SJSA1 (cell line): ENCODE data around the gene CUL1. TPM values are rescaled to one million over a fixed set of nuclear protein-coding genes. Genes with fewer than 3 reads are reported as not detected.

Experiments
- DNase-seq, 2 experiments: peaks; one replicate each; pipeline ENCODE4 v3.0.0-alpha.2; 2015 to 2020; ENCODE audit warnings: low spot score in 2 of 2, low read depth in 1 of 2
- H3K27ac ChIP-seq: fragments of 250-450 bp; sonication (Bioruptor Pico); 2 replicates; pipeline ENCODE4 v1.5.1; 2020; ENCODE audit warnings: mild to moderate bottlenecking, moderate library complexity
- H3K27me3 ChIP-seq: fragments of 250-450 bp; sonication (Bioruptor Pico); replicated peaks from 2 replicates; pipeline ENCODE4 v1.5.1; 2020; ENCODE audit warnings: mild to moderate bottlenecking, moderate library complexity
- H3K36me3 ChIP-seq: fragments of 250-450 bp; sonication (Bioruptor Pico); 2 replicates; pipeline ENCODE4 v1.5.1; 2020; ENCODE audit warnings: mild to moderate bottlenecking
- H3K4me1 ChIP-seq: fragments of 250-450 bp; sonication (Bioruptor Pico); replicated peaks from 2 replicates; pipeline ENCODE4 v1.6.1; 2021; ENCODE audit warnings: mild to moderate bottlenecking
- H3K4me3 ChIP-seq: fragments of 250-450 bp; sonication (Bioruptor Pico); 2 replicates; pipeline ENCODE4 v1.5.1; 2020; ENCODE audit warnings: mild to moderate bottlenecking
- H3K9me3 ChIP-seq: fragments of 250-450 bp; sonication (Bioruptor Pico); replicated peaks from 2 replicates; pipeline ENCODE4 v1.5.1; 2020; ENCODE audit warnings: mild to moderate bottlenecking
- total RNA-seq: library from RNA; depleted of rRNA; stranded (reverse); fragments of >200 nt; shearing (Covaris generic); gene quantifications from 2 replicates; pipeline ENCODE4 v1.2.3, GENCODE V29; 2014

Gene CUL1
- total RNA-seq, 1 experiment from 2014 or later: 59.9 TPM

DNA sequence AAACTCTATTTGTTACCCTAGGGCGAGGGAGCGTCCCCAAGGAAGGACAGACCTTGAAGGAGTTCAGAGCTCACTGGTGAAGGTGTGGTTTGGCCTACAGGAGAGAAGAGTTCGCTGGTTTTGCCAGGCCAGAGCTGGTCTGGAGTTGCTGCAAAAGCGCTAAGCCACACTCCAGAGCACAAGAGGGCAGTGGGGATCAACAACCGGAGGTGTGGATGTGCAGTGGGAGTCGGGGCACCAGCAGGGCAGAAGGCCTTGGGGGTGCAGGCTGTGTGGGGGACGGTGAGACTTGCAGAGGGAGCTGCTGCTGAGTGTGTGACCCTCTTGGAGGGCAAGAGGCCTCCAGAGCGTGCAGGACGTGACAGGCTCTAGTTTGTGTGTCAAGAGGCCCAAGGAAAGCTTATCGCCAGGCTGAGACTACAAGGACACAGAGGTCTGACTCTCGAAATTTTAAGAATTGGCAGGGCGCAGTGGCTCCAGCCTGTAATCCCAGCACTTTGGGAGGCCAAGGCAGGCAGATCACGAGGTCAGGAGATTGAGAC is 14.3 kb upstream of the CUL1 start:
- H3K4me1 ChIP-seq: no peaks in the 10 kb centered on the region
- no peaks in the 10 kb centered on the region for H3K36me3 ChIP-seq
- H3K27me3 ChIP-seq: no peaks in the 10 kb centered on the region
- H3K27ac ChIP-seq: no peak overlapping the region
- no peak for DNase-seq
- H3K9me3 ChIP-seq: peaks cover 4% of the 10 kb centered on the region
- H3K4me3 ChIP-seq: no peak overlapping the region

DNA sequence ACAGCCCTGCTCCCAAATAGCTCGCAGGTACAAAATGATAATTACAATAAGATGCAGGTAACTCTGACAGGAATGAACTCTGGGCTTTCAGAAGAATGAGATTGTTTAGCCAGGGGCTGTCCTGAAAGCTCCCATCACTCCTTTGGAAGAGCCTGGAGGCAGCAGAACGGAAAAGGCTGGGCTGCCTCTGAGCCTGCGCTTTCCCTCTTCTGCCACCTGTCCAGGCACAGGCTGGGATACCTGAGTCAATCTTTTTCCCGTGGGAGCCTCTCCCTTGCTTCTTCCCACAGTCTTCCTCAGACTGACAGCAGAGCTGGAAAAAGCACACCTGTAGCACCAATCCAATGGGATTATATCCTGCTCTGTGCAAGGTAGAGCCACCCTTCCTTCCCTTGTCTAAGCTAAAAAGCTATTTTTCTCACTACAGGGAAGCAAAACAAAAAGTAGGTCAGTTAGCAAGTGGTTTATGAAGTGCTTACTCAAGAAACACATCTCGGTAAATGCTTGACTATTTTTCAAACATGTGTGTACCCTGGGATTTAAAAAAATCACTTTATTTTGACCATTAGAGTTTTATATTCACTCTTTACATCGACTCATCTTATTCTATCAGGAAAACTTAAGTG is 12.3 kb upstream of the CUL1 start:
- DNase-seq: no peak
- H3K27ac ChIP-seq: no peak overlapping the region
- peaks cover 4% of the 10 kb centered on the region for H3K9me3 ChIP-seq
- H3K27me3 ChIP-seq: no peaks in the 10 kb centered on the region
- H3K36me3 ChIP-seq: no peaks in the 10 kb centered on the region
- H3K4me1 ChIP-seq: no peaks in the 10 kb centered on the region
- no peak overlapping the region for H3K4me3 ChIP-seq

GRCh38 chr7:148687555-148687954 is 11.1 kb upstream of the CUL1 start:
- no peak for DNase-seq
- Histone ChIP-seq H3K36me3 (no peaks in the 10 kb centered on the region), H3K4me1 (no peaks in the 10 kb centered on the region)

GRCh38 chr7:148688526-148688925 is 10.2 kb upstream of the CUL1 start:
- H3K27me3 ChIP-seq: no peaks in the 10 kb centered on the region
- no peak overlapping the region for H3K27ac ChIP-seq
- no peaks in the 10 kb centered on the region for H3K36me3 ChIP-seq
- DNase-seq: no peak
- H3K4me3 ChIP-seq: no peak overlapping the region
- H3K4me1 ChIP-seq: no peaks in the 10 kb centered on the region
- no peaks in the 10 kb centered on the region for H3K9me3 ChIP-seq

More at GRCh38 chr7:148687555-148687954, 11.1 kb upstream of the CUL1 start:
- H3K9me3 ChIP-seq: no peaks in the 10 kb centered on the region; the same call in 1 of the 2 replicates
- no peak overlapping the region for H3K27ac ChIP-seq
- no peaks in the 10 kb centered on the region for H3K27me3 ChIP-seq
- H3K4me3 ChIP-seq: no peak overlapping the region

DNA sequence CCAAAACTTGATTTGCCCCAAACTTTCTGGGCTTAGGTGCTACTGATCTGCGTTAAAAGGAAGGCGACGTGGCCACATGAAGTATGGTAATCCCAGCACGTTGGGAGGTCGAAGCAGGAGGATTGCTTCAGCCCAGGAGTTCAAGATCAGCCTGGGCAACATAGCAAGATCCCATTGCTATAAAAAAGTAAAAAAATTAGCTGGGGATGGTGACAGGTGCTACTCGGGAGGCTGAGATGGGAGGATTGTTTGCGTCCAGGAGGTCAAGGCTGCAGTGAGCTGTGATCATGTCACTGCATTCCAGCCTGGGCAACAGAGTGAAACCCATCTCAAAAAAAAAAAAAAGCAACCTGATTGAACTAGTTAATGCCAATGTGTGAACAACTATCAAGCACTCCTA is 5.1 kb upstream of the CUL1 start:
- H3K36me3 ChIP-seq: peaks cover 4% of the 10 kb centered on the region; the same call in 1 of the 2 replicates
- H3K27ac ChIP-seq: no peak overlapping the region
- H3K4me3 ChIP-seq: no peak overlapping the region
- H3K27me3 ChIP-seq: no peaks in the 10 kb centered on the region
- peaks cover 9% of the 10 kb centered on the region for H3K4me1 ChIP-seq
- H3K9me3 ChIP-seq: no peaks in the 10 kb centered on the region
- no peak for DNase-seq

- H3K9me3 ChIP-seq: 0 out of 2 replicates have a peak, but pooled peaks cover 5% of the 10 kb centered on the region
- H3K27me3 ChIP-seq: no peaks in the 10 kb centered on the region
- peaks cover 14% of the 10 kb centered on the region for H3K36me3 ChIP-seq
- no peak overlapping the region for H3K27ac ChIP-seq
- peaks cover 9% of the 10 kb centered on the region for H3K4me1 ChIP-seq
- DNase-seq: no peak
- H3K4me3 ChIP-seq: no peak overlapping the region
These were observed 4.1 kb upstream of the CUL1 start for GRCh38 chr7:148694631-148695030.

- no peak for DNase-seq
- 0 out of 2 replicates have a peak, but pooled peaks cover 5% of the 10 kb centered on the region for H3K9me3 ChIP-seq
These were observed 2.8 kb upstream of the CUL1 start for GRCh38 chr7:148695953-148696352.

DNA sequence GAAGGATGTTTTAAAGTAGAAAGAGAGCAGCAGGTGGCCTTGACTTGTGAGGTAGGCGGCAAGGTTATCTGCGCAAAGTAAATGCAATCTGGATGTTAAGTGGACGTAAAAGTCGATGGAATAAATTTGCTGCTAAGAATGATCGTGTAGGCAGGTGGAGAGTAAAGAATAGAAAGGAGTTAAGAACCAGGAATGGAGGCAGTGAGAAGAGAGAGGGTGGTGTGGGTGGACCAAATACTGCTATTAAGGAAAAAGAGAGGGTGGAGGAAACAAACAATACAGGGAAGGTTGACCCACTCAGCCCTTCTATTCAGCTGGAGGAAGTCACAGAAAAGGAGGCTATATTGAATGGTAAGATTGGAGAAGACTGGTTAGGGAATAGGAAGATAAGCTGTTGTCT is 1.9 kb upstream of the CUL1 start:
- no peak overlapping the region for H3K4me3 ChIP-seq
- H3K9me3 ChIP-seq: 0 out of 2 replicates have a peak, but pooled peaks cover 5% of the 10 kb centered on the region
- DNase-seq: no peak
- peaks cover 15% of the 10 kb centered on the region for H3K36me3 ChIP-seq
- H3K27ac ChIP-seq: no peak overlapping the region
- H3K4me1 ChIP-seq: peaks cover 27% of the 10 kb centered on the region
- H3K27me3 ChIP-seq: no peaks in the 10 kb centered on the region

More at GRCh38 chr7:148695953-148696352, 2.8 kb upstream of the CUL1 start:
- peaks cover 18% of the 10 kb centered on the region for H3K4me1 ChIP-seq
- H3K27ac ChIP-seq: no peak overlapping the region
- no peaks in the 10 kb centered on the region for H3K27me3 ChIP-seq
- peaks cover 15% of the 10 kb centered on the region for H3K36me3 ChIP-seq
- no peak overlapping the region for H3K4me3 ChIP-seq

GRCh38 chr7:148697256-148698006 is 1.3 kb upstream of the CUL1 start:
- Histone ChIP-seq H3K9me3 (0 out of 2 replicates have a peak, but pooled peaks cover 5% of the 10 kb centered on the region), H3K4me3 (peak overlapping the region; percentile 100), H3K4me1 (peaks cover 33% of the 10 kb centered on the region), H3K36me3 (peaks cover 15% of the 10 kb centered on the region), H3K27ac (peak overlapping the region; percentile 96), H3K27me3 (no peaks in the 10 kb centered on the region)
- DNase-seq: peak; percentile 43 to 47

DNA sequence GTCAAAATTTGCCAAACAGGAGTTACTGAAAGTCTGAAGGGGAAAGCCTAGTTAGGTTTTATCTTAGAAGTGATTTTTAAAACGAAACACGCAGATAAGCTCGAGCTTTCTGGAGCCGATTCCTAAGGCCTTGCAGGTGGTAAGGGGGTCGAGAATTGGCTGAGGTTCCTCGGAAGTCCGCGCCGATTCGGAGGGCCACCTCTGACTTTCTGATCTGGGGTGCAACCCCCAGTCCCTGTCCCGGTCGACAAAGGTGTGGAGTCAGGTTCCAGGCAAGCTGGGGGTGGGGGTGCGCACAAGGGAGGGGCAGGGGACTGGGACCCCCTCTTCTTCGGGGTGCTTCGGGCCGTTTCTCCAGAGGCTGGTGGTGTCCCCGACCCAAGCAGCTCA is 701 bp upstream of the CUL1 start:
- H3K4me3 ChIP-seq: peak overlapping the region; percentile 100
- H3K27me3 ChIP-seq: no peaks in the 10 kb centered on the region
- peaks cover 15% of the 10 kb centered on the region for H3K36me3 ChIP-seq
- H3K9me3 ChIP-seq: 0 out of 2 replicates have a peak, but pooled peaks cover 5% of the 10 kb centered on the region
- peak in 1 of 2 experiments; percentile 36 for DNase-seq
- H3K27ac ChIP-seq: peak overlapping the region; percentile 96
- peaks cover 39% of the 10 kb centered on the region for H3K4me1 ChIP-seq

DNA sequence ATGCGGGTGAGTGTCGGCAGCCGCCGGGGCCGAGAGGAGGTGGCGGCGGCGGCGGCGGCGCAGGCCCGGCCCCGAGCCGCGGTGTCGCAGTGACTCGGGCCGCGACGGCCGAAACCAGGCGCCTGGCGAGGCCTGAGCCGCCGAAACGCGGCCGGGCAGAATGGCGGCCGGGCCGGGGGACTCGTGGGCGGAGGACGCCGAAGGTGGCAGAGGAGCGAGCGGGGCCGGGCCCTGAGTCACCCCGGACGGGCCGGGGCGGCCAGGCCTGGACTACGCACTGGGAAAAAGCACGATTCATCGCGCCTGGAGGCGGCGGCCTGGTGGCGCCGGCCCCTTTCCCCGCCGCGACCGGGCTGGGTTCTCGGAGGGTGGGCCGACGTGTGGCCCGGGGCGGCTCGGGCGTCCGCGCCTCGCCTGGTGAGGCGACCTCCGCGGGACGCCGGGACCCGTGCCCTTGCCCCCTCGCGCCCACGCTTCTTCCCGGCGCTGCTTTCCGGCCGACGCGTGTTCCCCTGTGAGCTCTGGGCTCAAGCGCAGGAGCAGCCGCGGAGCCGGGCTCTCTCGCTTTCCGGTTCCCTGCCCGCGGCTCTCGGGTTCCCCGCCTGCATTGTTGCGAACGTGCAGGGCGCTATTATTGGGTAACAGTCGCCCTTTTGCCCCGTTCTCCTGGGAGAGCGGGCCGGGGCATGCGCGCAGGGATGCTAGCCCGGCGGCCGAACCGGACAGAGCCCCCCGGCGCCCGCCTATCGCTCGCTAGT is 500 bp downstream of the CUL1 start:
- Histone ChIP-seq H3K27me3 (no peaks in the 10 kb centered on the region), H3K4me3 (peak overlapping the region; percentile 100), H3K9me3 (0 out of 2 replicates have a peak, but pooled peaks cover 5% of the 10 kb centered on the region), H3K36me3 (peaks cover 15% of the 10 kb centered on the region), H3K4me1 (peaks cover 44% of the 10 kb centered on the region), H3K27ac (peak overlapping the region; percentile 96)
- DNase-seq: peak; percentile 51 to 70

DNA sequence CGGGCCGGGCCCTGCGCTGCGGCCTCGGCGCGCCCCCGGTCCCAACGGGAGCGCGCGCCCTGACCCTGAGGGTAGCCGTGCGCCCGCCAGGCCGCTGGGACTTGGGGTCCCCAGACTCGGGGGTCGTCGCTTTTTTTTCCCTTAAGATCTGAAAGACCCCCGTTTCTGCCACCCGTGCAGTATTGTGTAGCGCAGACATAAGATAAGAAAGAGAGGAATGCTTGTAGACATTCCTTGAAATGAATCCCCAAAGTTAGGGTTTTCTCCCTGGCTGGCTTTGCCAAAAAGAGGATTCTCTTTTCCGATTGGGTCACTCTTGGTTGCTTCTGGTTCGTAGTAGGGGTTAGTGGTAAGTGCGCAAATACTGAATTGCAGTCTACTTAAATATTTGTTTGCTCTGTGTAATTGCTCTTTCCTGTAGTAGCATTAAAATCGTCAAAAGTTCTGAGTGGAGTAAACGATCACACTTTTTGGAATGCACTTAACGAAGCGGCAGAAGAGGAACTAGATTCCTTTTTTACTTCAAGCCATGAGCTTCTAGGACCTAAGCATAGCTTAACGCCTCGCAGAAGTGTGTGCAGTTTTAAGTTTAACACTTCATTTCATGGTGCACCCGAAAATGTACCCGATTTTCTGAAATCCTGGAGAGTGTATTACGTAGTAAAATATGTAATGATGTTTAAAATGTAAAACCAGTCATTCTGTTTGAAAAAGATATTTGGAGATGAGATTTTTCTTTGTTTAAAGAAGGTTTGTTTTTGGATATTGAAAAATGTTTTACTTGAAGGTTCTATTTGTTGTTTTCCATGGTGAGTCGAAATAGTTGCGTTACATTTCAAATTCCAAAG is 1.3 kb downstream of the CUL1 start:
- H3K4me3 ChIP-seq: peak overlapping the region; percentile 100
- peaks cover 15% of the 10 kb centered on the region for H3K36me3 ChIP-seq
- peak overlapping the region; percentile 96 for H3K27ac ChIP-seq
- no peaks in the 10 kb centered on the region for H3K27me3 ChIP-seq
- peak in 1 of 2 experiments; percentile 57 for DNase-seq
- 0 out of 2 replicates have a peak, but pooled peaks cover 5% of the 10 kb centered on the region for H3K9me3 ChIP-seq
- H3K4me1 ChIP-seq: peaks cover 44% of the 10 kb centered on the region

- H3K4me3 ChIP-seq: peak overlapping the region; percentile 100
- 0 out of 2 replicates have a peak, but pooled peaks cover 5% of the 10 kb centered on the region for H3K9me3 ChIP-seq
- peaks cover 15% of the 10 kb centered on the region for H3K36me3 ChIP-seq
- H3K4me1 ChIP-seq: peaks cover 44% of the 10 kb centered on the region
- peak; percentile 45 to 56 for DNase-seq
- no peaks in the 10 kb centered on the region for H3K27me3 ChIP-seq
- H3K27ac ChIP-seq: peak overlapping the region; percentile 96
These were observed 2.0 kb downstream of the CUL1 start for GRCh38 chr7:148700661-148701064.
